Natural killer cell (primary cell): ENCODE measurements around the gene TMEM109. TPM values are rescaled to one million over a fixed set of nuclear protein-coding genes. Genes with fewer than 3 reads are reported as not detected.
A peak's percentile ranks its signal among the peaks of the same experiment; 100 is the strongest.

Source experiments
- ATAC-seq, 3 donors: fragments of 150-1000 bp in 2 of 3; fragments of 200-7000 bp in 1 of 3; cut with Tn5 transposase; 1 replicate in 1 of 3; 2 replicates in 2 of 3; pipeline ENCODE4 v1.10.0; 2021; ENCODE audit warnings: mild to moderate bottlenecking in 2 of 3, moderate library complexity in 2 of 3
- DNase-seq, 2 donors: peaks; one replicate each; pipeline versions ENCODE4 v3.0.0 to v3.0.0-alpha.2; 2013 to 2021; ENCODE audit warnings: mixed read lengths in 1 of 2
- H3K27ac ChIP-seq: one replicate; pipeline ENCODE4 v1.5.1; 2013; ENCODE audit warnings: mild to moderate bottlenecking, low read length
- H3K27me3 ChIP-seq: one replicate; pipeline ENCODE4 v1.6.1; 2013; ENCODE audit warnings: low read length; ENCODE audit not compliant: control insufficient read depth, insufficient read depth
- H3K36me3 ChIP-seq: one replicate; pipeline ENCODE4 v1.6.1; 2013; ENCODE audit warnings: low read length; ENCODE audit not compliant: control insufficient read depth, insufficient read depth
- H3K4me1 ChIP-seq: one replicate; pipeline ENCODE4 v1.6.1; 2013; ENCODE audit warnings: low read length; ENCODE audit not compliant: control insufficient read depth, insufficient read depth
- H3K4me3 ChIP-seq: one replicate; pipeline ENCODE4 v1.5.1; 2013; ENCODE audit warnings: low read length
- H3K9me3 ChIP-seq: one replicate; pipeline ENCODE4 v1.6.1; 2013; ENCODE audit warnings: low read length; ENCODE audit not compliant: control insufficient read depth, insufficient read depth
- H3K27ac Mint-ChIP-seq, 2 donors: one replicate each; pipeline ENCODE4 v1.8.0; 2022; ENCODE audit warnings: mild to moderate bottlenecking in 2 of 2, mixed read lengths in 2 of 2, moderate library complexity in 1 of 2
- H3K27me3 Mint-ChIP-seq, 2 donors: one replicate each; pipeline ENCODE4 v1.8.0; 2022; ENCODE audit warnings: low read depth in 2 of 2, mixed read lengths in 2 of 2
- H3K36me3 Mint-ChIP-seq: one replicate; pipeline ENCODE4 v1.8.0; 2022; ENCODE audit warnings: mixed read lengths
- H3K4me1 Mint-ChIP-seq, 2 donors: one replicate each; pipeline ENCODE4 v1.8.0; 2022; ENCODE audit warnings: mixed read lengths in 2 of 2
- H3K4me3 Mint-ChIP-seq: one replicate; pipeline ENCODE4 v1.8.0; 2022; ENCODE audit warnings: mild to moderate bottlenecking, moderate library complexity, mixed read lengths
- H3K9me3 Mint-ChIP-seq, 2 donors: one replicate each; pipeline ENCODE4 v1.8.0; 2022; ENCODE audit warnings: mixed read lengths in 2 of 2
- WGBS: methylation state at CpG from one replicate; pipeline ENCODE4 v1.1.7; 2013; ENCODE audit warnings: missing lambda C conversion rate; ENCODE audit not compliant: insufficient coverage; 5-methylcytosine and 5-hydroxymethylcytosine counted together
- intact Hi-C: fragments of 100-400 bp; cut with micrococcal nuclease; formaldehyde crosslinking; loops from one replicate; pipeline ENCODE4 v1.14.2; 2022
- total RNA-seq, 4 donors: library from RNA; stranded (reverse); fragments of 120-200 nt in 1 of 4; gene quantifications; one replicate each; pipeline versions ENCODE4 v1.2.3 to v1.2.4, GENCODE V29; 2013 to 2022
- TF ChIP-seq, protein P1 (sequence below): fragments of 200-600 bp; IDR thresholded peaks from one replicate; pipeline ENCODE4 v1.8.0; 2022; ENCODE audit warnings: antibody characterized with exemption

Gene TMEM109
- total RNA-seq, 3 donors from 2014 or later (not counting 1 experiment from before 2014, with no cell fraction given) = 89.3 to 102 (median 96.8) TPM

DNA sequence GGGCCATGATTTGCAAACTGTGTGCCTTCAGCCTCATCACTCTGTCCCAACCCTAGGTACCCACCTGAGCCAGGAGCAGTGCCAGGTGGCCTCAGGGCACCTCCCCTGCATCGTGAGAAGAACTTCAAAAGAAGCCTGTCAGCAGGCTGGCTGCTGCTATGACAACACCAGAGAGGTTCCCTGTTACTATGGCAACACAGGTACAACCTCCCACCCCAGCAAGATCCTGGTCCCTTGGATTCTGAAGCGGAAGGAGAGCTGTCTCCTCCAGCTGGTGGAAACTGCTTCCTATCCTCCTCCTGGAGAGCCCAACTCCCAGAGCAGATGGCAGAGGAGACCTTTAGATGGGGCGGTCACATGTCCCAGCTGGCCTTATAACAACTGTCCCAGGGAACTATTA is 43.7 kb upstream of the TMEM109 start:
- H3K9me3 ChIP-seq = no peaks in the 10 kb centered on the region
- intact Hi-C loops = no loop called here
- H3K4me1 ChIP-seq = peaks cover 9% of the 10 kb centered on the region
- no peak overlapping the region for H3K4me3 Mint-ChIP-seq
- ATAC-seq (no peak), DNase-seq (peak in 1 of 2 donors; percentile 22)
- TF ChIP-seq, protein P1, sequence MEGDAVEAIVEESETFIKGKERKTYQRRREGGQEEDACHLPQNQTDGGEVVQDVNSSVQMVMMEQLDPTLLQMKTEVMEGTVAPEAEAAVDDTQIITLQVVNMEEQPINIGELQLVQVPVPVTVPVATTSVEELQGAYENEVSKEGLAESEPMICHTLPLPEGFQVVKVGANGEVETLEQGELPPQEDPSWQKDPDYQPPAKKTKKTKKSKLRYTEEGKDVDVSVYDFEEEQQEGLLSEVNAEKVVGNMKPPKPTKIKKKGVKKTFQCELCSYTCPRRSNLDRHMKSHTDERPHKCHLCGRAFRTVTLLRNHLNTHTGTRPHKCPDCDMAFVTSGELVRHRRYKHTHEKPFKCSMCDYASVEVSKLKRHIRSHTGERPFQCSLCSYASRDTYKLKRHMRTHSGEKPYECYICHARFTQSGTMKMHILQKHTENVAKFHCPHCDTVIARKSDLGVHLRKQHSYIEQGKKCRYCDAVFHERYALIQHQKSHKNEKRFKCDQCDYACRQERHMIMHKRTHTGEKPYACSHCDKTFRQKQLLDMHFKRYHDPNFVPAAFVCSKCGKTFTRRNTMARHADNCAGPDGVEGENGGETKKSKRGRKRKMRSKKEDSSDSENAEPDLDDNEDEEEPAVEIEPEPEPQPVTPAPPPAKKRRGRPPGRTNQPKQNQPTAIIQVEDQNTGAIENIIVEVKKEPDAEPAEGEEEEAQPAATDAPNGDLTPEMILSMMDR = no peak
- H3K36me3 ChIP-seq = no peaks in the 10 kb centered on the region
- no peaks in the 10 kb centered on the region for H3K9me3 Mint-ChIP-seq
- 72% methylated on average over 2 of the region's 3 CpGs for WGBS
- H3K27ac Mint-ChIP-seq = no peak overlapping the region
- peaks cover 0 to 4% of the 10 kb centered on the region in 2 donors for H3K4me1 Mint-ChIP-seq
- H3K27me3 ChIP-seq = no peaks in the 10 kb centered on the region
- H3K27me3 Mint-ChIP-seq = peaks cover 0 to 4% of the 10 kb centered on the region in 2 donors
- H3K36me3 Mint-ChIP-seq = no peaks in the 10 kb centered on the region
- H3K27ac ChIP-seq = no peak overlapping the region
- H3K4me3 ChIP-seq = no peak overlapping the region

DNA sequence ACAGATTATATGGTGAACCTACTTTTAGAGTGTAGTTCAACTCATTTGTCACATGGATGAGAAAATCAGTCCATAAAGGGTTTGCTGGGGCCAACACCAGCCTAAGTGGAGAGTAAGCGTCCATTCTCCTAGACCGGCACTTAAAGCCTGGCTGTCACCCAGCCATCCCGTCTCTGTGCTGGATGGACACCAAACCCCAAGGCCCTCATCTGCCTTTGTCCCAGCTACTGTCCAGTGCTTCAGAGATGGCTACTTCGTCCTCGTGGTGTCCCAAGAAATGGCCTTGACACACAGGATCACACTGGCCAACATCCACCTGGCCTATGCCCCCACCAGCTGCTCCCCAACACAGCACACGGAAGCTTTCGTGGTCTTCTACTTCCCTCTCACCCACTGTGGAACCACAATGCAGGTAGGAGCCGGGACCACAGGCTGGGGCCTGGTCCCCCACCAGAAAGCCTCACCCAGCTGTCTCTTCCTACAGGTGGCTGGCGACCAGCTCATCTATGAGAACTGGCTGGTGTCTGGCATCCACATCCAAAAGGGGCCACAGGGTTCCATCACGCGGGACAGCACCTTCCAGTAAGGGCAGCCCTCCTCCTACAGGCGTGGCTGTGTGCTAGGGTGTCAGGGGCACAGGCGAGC is 43.1 kb upstream of the TMEM109 start:
- DNase-seq (no peak), ATAC-seq (no peak)
- peaks cover 0 to 4% of the 10 kb centered on the region in 2 donors for H3K4me1 Mint-ChIP-seq
- H3K9me3 Mint-ChIP-seq = no peaks in the 10 kb centered on the region
- H3K36me3 Mint-ChIP-seq = no peaks in the 10 kb centered on the region
- Histone ChIP-seq H3K9me3 (no peaks in the 10 kb centered on the region), H3K36me3 (no peaks in the 10 kb centered on the region), H3K4me3 (no peak overlapping the region), H3K27ac (no peak overlapping the region), H3K4me1 (peaks cover 9% of the 10 kb centered on the region), H3K27me3 (no peaks in the 10 kb centered on the region)
- 59% methylated on average over 13 of the region's 13 CpGs for WGBS
- peaks cover 0 to 4% of the 10 kb centered on the region in 2 donors for H3K27me3 Mint-ChIP-seq
- intact Hi-C loops = no loop called here
- no peak overlapping the region for H3K27ac Mint-ChIP-seq
- H3K4me3 Mint-ChIP-seq = no peak overlapping the region
- TF ChIP-seq, protein P1 = no peak

DNA sequence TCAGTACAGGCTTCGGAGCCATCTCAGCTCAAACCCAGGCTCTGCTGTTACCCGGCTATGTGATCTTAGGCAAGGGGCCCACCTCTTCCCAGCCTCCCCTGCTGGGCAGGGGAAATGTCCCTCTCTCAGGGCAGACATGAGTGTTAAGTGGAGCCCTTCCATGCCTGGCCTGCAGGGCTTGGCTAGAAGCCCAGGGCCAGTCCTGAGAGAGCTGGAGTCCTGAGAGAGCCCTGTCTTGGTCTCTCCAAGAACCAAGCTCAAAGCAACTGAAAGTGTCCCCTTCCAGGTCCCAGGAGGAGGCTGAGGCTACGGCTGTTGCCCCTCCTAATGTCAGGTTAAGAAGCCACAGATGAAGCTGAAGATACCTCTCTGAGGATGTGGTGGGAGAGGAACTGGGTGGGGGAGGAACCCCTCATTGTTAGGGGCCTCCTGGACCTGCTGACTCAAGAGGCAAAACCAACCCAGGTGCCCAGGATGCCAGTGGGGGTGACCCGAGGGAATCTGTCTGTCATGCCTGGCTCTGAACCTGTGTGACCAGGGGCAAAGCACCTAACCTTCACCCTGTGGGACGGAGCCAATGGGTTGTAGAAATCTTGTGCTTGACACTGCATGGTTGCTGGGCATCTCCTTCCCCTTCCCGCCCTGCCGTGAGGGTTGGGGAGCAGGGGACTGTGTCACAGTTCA is 42.4 kb upstream of the TMEM109 start:
- no peaks in the 10 kb centered on the region for H3K27me3 ChIP-seq
- no peaks in the 10 kb centered on the region for H3K9me3 Mint-ChIP-seq
- peak in 1 of 2 donors; percentile 12 for DNase-seq
- WGBS = 60% methylated on average over 7 of the region's 7 CpGs
- no peak overlapping the region for H3K4me3 Mint-ChIP-seq
- no peak overlapping the region for H3K27ac Mint-ChIP-seq
- H3K27ac ChIP-seq = no peak overlapping the region
- no peak for ATAC-seq
- intact Hi-C loops = no loop called here
- H3K36me3 ChIP-seq = no peaks in the 10 kb centered on the region
- no peaks in the 10 kb centered on the region for H3K9me3 ChIP-seq
- TF ChIP-seq, protein P1 = no peak
- peaks cover 0 to 4% of the 10 kb centered on the region in 2 donors for H3K4me1 Mint-ChIP-seq
- peaks cover 9% of the 10 kb centered on the region for H3K4me1 ChIP-seq
- no peaks in the 10 kb centered on the region for H3K36me3 Mint-ChIP-seq
- H3K27me3 Mint-ChIP-seq = peaks cover 0 to 4% of the 10 kb centered on the region in 2 donors
- no peak overlapping the region for H3K4me3 ChIP-seq
